Measurements from ENCODE around the gene MIDN.

- TF ChIP-seq POLR2AphosphoS5 (IDR thresholded peaks at IDR 0.05) (no peak), POLR2A (IDR thresholded peaks at IDR 0.05) (no peak)
- TF ChIP-seq, protein P1, sequence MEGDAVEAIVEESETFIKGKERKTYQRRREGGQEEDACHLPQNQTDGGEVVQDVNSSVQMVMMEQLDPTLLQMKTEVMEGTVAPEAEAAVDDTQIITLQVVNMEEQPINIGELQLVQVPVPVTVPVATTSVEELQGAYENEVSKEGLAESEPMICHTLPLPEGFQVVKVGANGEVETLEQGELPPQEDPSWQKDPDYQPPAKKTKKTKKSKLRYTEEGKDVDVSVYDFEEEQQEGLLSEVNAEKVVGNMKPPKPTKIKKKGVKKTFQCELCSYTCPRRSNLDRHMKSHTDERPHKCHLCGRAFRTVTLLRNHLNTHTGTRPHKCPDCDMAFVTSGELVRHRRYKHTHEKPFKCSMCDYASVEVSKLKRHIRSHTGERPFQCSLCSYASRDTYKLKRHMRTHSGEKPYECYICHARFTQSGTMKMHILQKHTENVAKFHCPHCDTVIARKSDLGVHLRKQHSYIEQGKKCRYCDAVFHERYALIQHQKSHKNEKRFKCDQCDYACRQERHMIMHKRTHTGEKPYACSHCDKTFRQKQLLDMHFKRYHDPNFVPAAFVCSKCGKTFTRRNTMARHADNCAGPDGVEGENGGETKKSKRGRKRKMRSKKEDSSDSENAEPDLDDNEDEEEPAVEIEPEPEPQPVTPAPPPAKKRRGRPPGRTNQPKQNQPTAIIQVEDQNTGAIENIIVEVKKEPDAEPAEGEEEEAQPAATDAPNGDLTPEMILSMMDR (IDR thresholded peaks at IDR 0.05) = no peak
Measured at GRCh38 chr19:1214299-1214861, 34.0 kb upstream of the MIDN start.
